Measurements from ENCODE around the gene RNF144A.

GRCh38 chr2:6995391-6996097 is 78.3 kb downstream of the RNF144A start:
- TF ChIP-seq, protein P1, sequence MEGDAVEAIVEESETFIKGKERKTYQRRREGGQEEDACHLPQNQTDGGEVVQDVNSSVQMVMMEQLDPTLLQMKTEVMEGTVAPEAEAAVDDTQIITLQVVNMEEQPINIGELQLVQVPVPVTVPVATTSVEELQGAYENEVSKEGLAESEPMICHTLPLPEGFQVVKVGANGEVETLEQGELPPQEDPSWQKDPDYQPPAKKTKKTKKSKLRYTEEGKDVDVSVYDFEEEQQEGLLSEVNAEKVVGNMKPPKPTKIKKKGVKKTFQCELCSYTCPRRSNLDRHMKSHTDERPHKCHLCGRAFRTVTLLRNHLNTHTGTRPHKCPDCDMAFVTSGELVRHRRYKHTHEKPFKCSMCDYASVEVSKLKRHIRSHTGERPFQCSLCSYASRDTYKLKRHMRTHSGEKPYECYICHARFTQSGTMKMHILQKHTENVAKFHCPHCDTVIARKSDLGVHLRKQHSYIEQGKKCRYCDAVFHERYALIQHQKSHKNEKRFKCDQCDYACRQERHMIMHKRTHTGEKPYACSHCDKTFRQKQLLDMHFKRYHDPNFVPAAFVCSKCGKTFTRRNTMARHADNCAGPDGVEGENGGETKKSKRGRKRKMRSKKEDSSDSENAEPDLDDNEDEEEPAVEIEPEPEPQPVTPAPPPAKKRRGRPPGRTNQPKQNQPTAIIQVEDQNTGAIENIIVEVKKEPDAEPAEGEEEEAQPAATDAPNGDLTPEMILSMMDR (IDR thresholded peaks at IDR 0.05), result no peak
- TF ChIP-seq ZFX (IDR thresholded peaks at IDR 0.05; ENCODE audit: borderline replicate concordance), result no peak
